ENCODE measurements around the gene TFPT. TPM values are rescaled to one million over a fixed set of nuclear protein-coding genes. Genes with fewer than 3 reads are reported as not detected.

TFPT gene
- total RNA-seq, 1 experiment from 2014 or later: 35.8 TPM

DNA sequence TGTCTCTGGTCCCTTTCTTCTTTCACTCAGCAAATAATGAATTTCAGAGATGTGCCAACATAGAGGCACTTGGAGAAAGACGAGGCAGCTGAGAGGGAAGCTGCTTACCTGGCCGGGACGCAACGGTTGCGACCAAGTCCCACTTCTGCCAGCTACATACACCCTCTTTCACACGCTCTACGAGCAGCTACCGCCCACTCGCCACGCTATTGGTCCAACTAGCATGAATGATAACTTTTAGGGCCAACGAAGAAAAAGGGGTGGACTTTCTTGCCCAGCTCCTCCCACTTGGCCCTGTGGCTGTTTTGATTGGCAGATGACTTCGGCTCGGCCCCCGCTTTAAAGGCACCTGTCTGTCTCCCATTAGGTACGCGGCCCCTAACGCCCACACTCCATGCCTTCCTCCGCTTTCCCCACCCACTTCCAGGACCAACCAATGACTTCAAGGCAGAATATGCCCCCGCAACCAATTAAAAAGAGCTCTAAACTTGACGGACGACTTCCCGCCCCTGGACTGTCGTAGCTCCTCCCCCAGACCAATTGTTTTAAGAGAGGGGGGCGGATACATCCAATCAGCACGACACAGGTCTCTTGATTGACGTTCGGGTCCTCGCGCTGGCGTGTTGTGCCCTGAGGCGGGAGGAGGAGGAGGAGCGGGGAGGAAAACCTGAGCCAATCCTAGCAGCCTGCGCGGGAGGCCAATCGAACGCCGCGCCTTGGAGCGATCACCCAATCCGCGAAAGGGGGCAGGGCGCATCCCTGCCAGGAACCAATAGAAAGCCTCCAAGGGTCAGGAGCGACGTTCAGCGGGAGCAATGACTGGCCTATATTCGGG is 21.6 kb upstream of the TFPT start:
- no peaks in the 10 kb centered on the region for H3K9me3 ChIP-seq (ENCODE audit: insufficient read depth, low read depth)
- peaks cover 35% of the 10 kb centered on the region for H4K20me1 ChIP-seq (ENCODE audit: insufficient read depth)
- H3K79me2 ChIP-seq (ENCODE audit: low read depth): peaks cover 44% of the 10 kb centered on the region
- intact Hi-C loops (cut with micrococcal nuclease; ENCODE audit: unreplicated experiment): loop anchor here (1.0 to 2.0 kb wide), 7 partner anchors 22 to 311 kb away; partner anchors contain the start of genes LENG1, MYADM and NDUFA3
- peak overlapping the region; percentile 83 for H3K4me3 ChIP-seq
- ChIA-PET CTCF (interaction anchor here (0.5 to 1.4 kb wide), 9 partner anchors 52 to 344 kb away, joined by 3 to 21 read pairs (median 7); partner anchors contain the start of gene MBOAT7), POLR2A (ENCODE audit: unreplicated experiment) (interaction anchor here (0.5 to 1.7 kb wide), 31 partner anchors 11 to 1872 kb away, joined by 3 to 36 read pairs (median 6); partner anchors contain the start of genes LENG1, LENG8, MBOAT7 and MYADM)
- H3K9me2 ChIP-seq (ENCODE audit: insufficient read depth): no peaks in the 10 kb centered on the region
- H2AFZ ChIP-seq: peak overlapping the region; percentile 90
- H3K4me2 ChIP-seq: peak overlapping the region; percentile 97
- H3K27me3 ChIP-seq (ENCODE audit: insufficient read depth, low read depth): no peaks in the 10 kb centered on the region
- peaks cover 23% of the 10 kb centered on the region for H3F3A ChIP-seq (ENCODE audit: insufficient read depth, low read depth)
- no TSS peak for BruUV-seq (replicated peaks)
- DNase-seq: peak; percentile 100
- H3K4me1 ChIP-seq (replicated peaks; ENCODE audit: insufficient read depth): peaks cover 26% of the 10 kb centered on the region; the same call in 1 of the 2 replicates
- TF ChIP-seq CTCF (conservative IDR thresholded peaks at IDR 0.05) (no peak), EZH2 (IDR thresholded peaks at IDR 0.05; ENCODE audit: low read depth) (no peak)
- H3K27ac ChIP-seq: peak overlapping the region; percentile 82
- H3K36me3 ChIP-seq (ENCODE audit: low read depth): peaks cover 8% of the 10 kb centered on the region

GRCh38 chr19:54136086-54136863 is 20.8 kb upstream of the TFPT start:
- ChIA-PET POLR2A (ENCODE audit: unreplicated experiment) (interaction anchor here (0.6 to 1.7 kb wide), 18 partner anchors 12 to 1451 kb away, joined by 4 to 36 read pairs (median 7); partner anchors contain the start of genes LENG1, LENG8, MBOAT7 and MYADM), CTCF (interaction anchor here (0.7 to 1.4 kb wide), 4 partner anchors 53 to 343 kb away, joined by 3 to 21 read pairs (median 11); partner anchors contain the start of gene MBOAT7)
- Histone ChIP-seq H3K4me1 (replicated peaks; ENCODE audit: insufficient read depth) (peaks cover 26% of the 10 kb centered on the region; the same call in 1 of the 2 replicates), H3K9me3 (ENCODE audit: insufficient read depth, low read depth) (no peaks in the 10 kb centered on the region), H3F3A (ENCODE audit: insufficient read depth, low read depth) (peaks cover 23% of the 10 kb centered on the region), H3K9me2 (ENCODE audit: insufficient read depth) (no peaks in the 10 kb centered on the region), H4K20me1 (ENCODE audit: insufficient read depth) (peaks cover 27% of the 10 kb centered on the region), H3K36me3 (ENCODE audit: low read depth) (peaks cover 1% of the 10 kb centered on the region), H3K27ac (peak overlapping the region; percentile 46), H3K27me3 (ENCODE audit: insufficient read depth, low read depth) (no peaks in the 10 kb centered on the region), H2AFZ (peak overlapping the region; percentile 90), H3K79me2 (ENCODE audit: low read depth) (peaks cover 36% of the 10 kb centered on the region), H3K4me3 (peak overlapping the region; percentile 69), H3K4me2 (peak overlapping the region; percentile 97)
- intact Hi-C loops (cut with micrococcal nuclease; ENCODE audit: unreplicated experiment): loop anchor here (2.0 kb wide), 1 partner anchor 155 kb away; no protein-coding TSS in a partner anchor
- TSS peak; percentile 95 for BruUV-seq (replicated peaks)
- DNase-seq: peak in 1 of 2 experiments; percentile 18
- TF ChIP-seq CTCF (conservative IDR thresholded peaks at IDR 0.05) (no peak), EZH2 (IDR thresholded peaks at IDR 0.05; ENCODE audit: low read depth) (no peak)

All from PC-9 (cell line).